ENCODE data around the gene TCAP. TPM values are rescaled to one million over a fixed set of nuclear protein-coding genes. Genes with fewer than 3 reads are reported as not detected.

Gene TCAP
- total RNA-seq, 1 donor = 0.36 TPM

- TF ChIP-seq, protein P1, sequence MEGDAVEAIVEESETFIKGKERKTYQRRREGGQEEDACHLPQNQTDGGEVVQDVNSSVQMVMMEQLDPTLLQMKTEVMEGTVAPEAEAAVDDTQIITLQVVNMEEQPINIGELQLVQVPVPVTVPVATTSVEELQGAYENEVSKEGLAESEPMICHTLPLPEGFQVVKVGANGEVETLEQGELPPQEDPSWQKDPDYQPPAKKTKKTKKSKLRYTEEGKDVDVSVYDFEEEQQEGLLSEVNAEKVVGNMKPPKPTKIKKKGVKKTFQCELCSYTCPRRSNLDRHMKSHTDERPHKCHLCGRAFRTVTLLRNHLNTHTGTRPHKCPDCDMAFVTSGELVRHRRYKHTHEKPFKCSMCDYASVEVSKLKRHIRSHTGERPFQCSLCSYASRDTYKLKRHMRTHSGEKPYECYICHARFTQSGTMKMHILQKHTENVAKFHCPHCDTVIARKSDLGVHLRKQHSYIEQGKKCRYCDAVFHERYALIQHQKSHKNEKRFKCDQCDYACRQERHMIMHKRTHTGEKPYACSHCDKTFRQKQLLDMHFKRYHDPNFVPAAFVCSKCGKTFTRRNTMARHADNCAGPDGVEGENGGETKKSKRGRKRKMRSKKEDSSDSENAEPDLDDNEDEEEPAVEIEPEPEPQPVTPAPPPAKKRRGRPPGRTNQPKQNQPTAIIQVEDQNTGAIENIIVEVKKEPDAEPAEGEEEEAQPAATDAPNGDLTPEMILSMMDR (IDR thresholded peaks at IDR 0.05; ENCODE audit: extremely low read depth, low read depth, low read length) = no peak
- H3K4me2 ChIP-seq (ENCODE audit: insufficient read depth, low read length) = no peak overlapping the region
- peaks cover 6% of the 10 kb centered on the region for H4K20me1 ChIP-seq (ENCODE audit: insufficient read depth, low read length)
- H3K27me3 ChIP-seq (ENCODE audit: insufficient read depth, low read length) = peaks cover 39% of the 10 kb centered on the region
- no peaks in the 10 kb centered on the region for H3K4me1 ChIP-seq (ENCODE audit: insufficient read depth, low read length)
- peaks cover 4% of the 10 kb centered on the region for H3K36me3 ChIP-seq (ENCODE audit: insufficient read depth, low read length)
- H2AFZ ChIP-seq (ENCODE audit: low read length) = no peak overlapping the region
- H3K27ac ChIP-seq (ENCODE audit: low read depth, low read length) = no peak overlapping the region
- H3K9me3 ChIP-seq (ENCODE audit: low read depth, low read length) = no peaks in the 10 kb centered on the region
- H3K4me3 ChIP-seq (ENCODE audit: insufficient read depth, low read length) = no peak overlapping the region
- DNase-seq (ENCODE audit: insufficient read length, low spot score, missing footprints) = peak; percentile 88
- H3K79me2 ChIP-seq (ENCODE audit: insufficient read depth, low read length) = no peaks in the 10 kb centered on the region
Measured at GRCh38 chr17:39663688-39664580, 1.2 kb upstream of the TCAP start.

DNA sequence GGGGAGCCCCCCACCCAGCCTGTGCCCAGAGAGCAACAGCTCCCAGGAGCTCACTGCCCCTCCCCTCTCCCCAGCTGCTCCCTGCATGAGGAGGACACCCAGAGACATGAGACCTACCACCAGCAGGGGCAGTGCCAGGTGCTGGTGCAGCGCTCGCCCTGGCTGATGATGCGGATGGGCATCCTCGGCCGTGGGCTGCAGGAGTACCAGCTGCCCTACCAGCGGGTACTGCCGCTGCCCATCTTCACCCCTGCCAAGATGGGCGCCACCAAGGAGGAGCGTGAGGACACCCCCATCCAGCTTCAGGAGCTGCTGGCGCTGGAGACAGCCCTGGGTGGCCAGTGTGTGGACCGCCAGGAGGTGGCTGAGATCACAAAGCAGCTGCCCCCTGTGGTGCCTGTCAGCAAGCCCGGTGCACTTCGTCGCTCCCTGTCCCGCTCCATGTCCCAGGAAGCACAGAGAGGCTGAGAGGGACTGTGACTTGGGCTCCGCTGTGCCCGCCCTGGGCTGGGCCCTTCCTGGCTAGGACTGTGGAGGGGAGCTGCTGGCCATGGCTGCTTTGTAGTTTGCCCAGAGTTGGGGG is 584 bp downstream of the TCAP start:
- Histone ChIP-seq H3K27ac (ENCODE audit: low read depth, low read length) (no peak overlapping the region), H3K4me3 (ENCODE audit: insufficient read depth, low read length) (no peak overlapping the region)
- peak; percentile 94 for DNase-seq (ENCODE audit: insufficient read length, low spot score, missing footprints)

GRCh38 chr17:39666231-39666600 is 1.1 kb downstream of the TCAP start:
- TF ChIP-seq, protein P1 (IDR thresholded peaks at IDR 0.05; ENCODE audit: extremely low read depth, low read depth, low read length) = no peak
- Histone ChIP-seq H3K27ac (ENCODE audit: low read depth, low read length) (no peak overlapping the region), H3K4me3 (ENCODE audit: insufficient read depth, low read length) (no peak overlapping the region), H4K20me1 (ENCODE audit: insufficient read depth, low read length) (peaks cover 6% of the 10 kb centered on the region), H3K27me3 (ENCODE audit: insufficient read depth, low read length) (peaks cover 62% of the 10 kb centered on the region), H3K4me1 (ENCODE audit: insufficient read depth, low read length) (no peaks in the 10 kb centered on the region), H2AFZ (ENCODE audit: low read length) (no peak overlapping the region), H3K9me3 (ENCODE audit: low read depth, low read length) (no peaks in the 10 kb centered on the region), H3K79me2 (ENCODE audit: insufficient read depth, low read length) (no peaks in the 10 kb centered on the region), H3K4me2 (ENCODE audit: insufficient read depth, low read length) (no peak overlapping the region), H3K36me3 (ENCODE audit: insufficient read depth, low read length) (peaks cover 4% of the 10 kb centered on the region)
- DNase-seq (ENCODE audit: insufficient read length, low spot score, missing footprints) = peak; percentile 82

More for the DNA sequence above, 584 bp downstream of the TCAP start:
- Histone ChIP-seq H3K4me2 (ENCODE audit: insufficient read depth, low read length) (no peak overlapping the region), H3K4me1 (ENCODE audit: insufficient read depth, low read length) (no peaks in the 10 kb centered on the region), H3K27me3 (ENCODE audit: insufficient read depth, low read length) (peaks cover 57% of the 10 kb centered on the region), H3K36me3 (ENCODE audit: insufficient read depth, low read length) (peaks cover 4% of the 10 kb centered on the region), H4K20me1 (ENCODE audit: insufficient read depth, low read length) (peaks cover 6% of the 10 kb centered on the region), H3K79me2 (ENCODE audit: insufficient read depth, low read length) (no peaks in the 10 kb centered on the region), H2AFZ (ENCODE audit: low read length) (no peak overlapping the region), H3K9me3 (ENCODE audit: low read depth, low read length) (no peaks in the 10 kb centered on the region)
- TF ChIP-seq, protein P1 (IDR thresholded peaks at IDR 0.05; ENCODE audit: extremely low read depth, low read depth, low read length) = no peak

- Histone ChIP-seq H3K27ac (ENCODE audit: low read depth, low read length) (no peak overlapping the region), H3K79me2 (ENCODE audit: insufficient read depth, low read length) (no peaks in the 10 kb centered on the region), H3K27me3 (ENCODE audit: insufficient read depth, low read length) (peaks cover 67% of the 10 kb centered on the region), H2AFZ (ENCODE audit: low read length) (no peak overlapping the region), H3K4me3 (ENCODE audit: insufficient read depth, low read length) (no peak overlapping the region), H3K4me2 (ENCODE audit: insufficient read depth, low read length) (no peak overlapping the region), H4K20me1 (ENCODE audit: insufficient read depth, low read length) (peaks cover 6% of the 10 kb centered on the region), H3K4me1 (ENCODE audit: insufficient read depth, low read length) (no peaks in the 10 kb centered on the region), H3K36me3 (ENCODE audit: insufficient read depth, low read length) (peaks cover 4% of the 10 kb centered on the region), H3K9me3 (ENCODE audit: low read depth, low read length) (no peaks in the 10 kb centered on the region)
- TF ChIP-seq, protein P1 (IDR thresholded peaks at IDR 0.05; ENCODE audit: extremely low read depth, low read depth, low read length) = no peak
- peak; percentile 84 for DNase-seq (ENCODE audit: insufficient read length, low spot score, missing footprints)
Measured at GRCh38 chr17:39666601-39667261, 1.6 kb downstream of the TCAP start.
